K562 (cell line): ENCODE results near the gene ZAP70. TPM values are rescaled to one million over a fixed set of nuclear protein-coding genes. Genes with fewer than 3 reads are reported as not detected.

Experiments used
- ARNT ChIP-seq, 2 experiments: fragments of 450-650 bp; IDR thresholded peaks; 2 replicates each; pipeline ENCODE4 v1.6.1; 2016; ENCODE audit warnings: mild to moderate bottlenecking in 1 of 2
- CHD1 ChIP-seq: fragments of 200-600 bp; sonication (generic); IDR thresholded peaks from one replicate; pipeline ENCODE4 v1.6.1; 2012; ENCODE audit warnings: mild to moderate bottlenecking, moderate library complexity, low read length, inconsistent platforms
- FIP1L1 ChIP-seq: fragments of 200-400 bp; formaldehyde crosslinking; IDR thresholded peaks from 2 replicates; pipeline ENCODE4 v1.6.1; 2018; ENCODE audit warnings: mild to moderate bottlenecking, low read depth, low read length; ENCODE audit not compliant: poor library complexity, severe bottlenecking
- NR3C1 ChIP-seq: sonication (generic); formaldehyde crosslinking; IDR thresholded peaks from 2 replicates; pipeline ENCODE4 v1.8.1; 2022; ENCODE audit warnings: missing genetic modification reagents
- RB1 ChIP-seq: fragments of 450-650 bp; IDR thresholded peaks from 2 replicates; pipeline ENCODE4 v1.6.1; 2017; ENCODE audit warnings: low read depth, mild to moderate bottlenecking
- RBBP5 ChIP-seq: fragments of 200-600 bp; sonication (generic); IDR thresholded peaks from 2 replicates; pipeline ENCODE4 v1.6.1; 2012; ENCODE audit warnings: borderline replicate concordance, mild to moderate bottlenecking, low read length, control low read depth, inconsistent platforms; ENCODE audit not compliant: insufficient read depth, poor library complexity, severe bottlenecking
- TAF7 ChIP-seq: fragments of 450-650 bp; IDR thresholded peaks from 2 replicates; pipeline ENCODE4 v1.6.1; 2016; ENCODE audit warnings: missing genetic modification characterization, missing compliant biosample characterization
- ZNF232 ChIP-seq: sonication (generic); formaldehyde crosslinking; IDR thresholded peaks from 2 replicates; pipeline ENCODE4 v1.8.0; 2022; ENCODE audit warnings: mild to moderate bottlenecking, missing genetic modification reagents
- ZNF324 ChIP-seq: fragments of 250-450 bp; sonication (Bioruptor Pico); IDR thresholded peaks from 2 replicates; pipeline ENCODE4 v1.4.0; 2020; ENCODE audit warnings: mild to moderate bottlenecking
- ZNF583 ChIP-seq: fragments of 250-450 bp; sonication (Bioruptor Pico); IDR thresholded peaks from 2 replicates; pipeline ENCODE4 v1.4.0; 2020
- ZNF609 ChIP-seq: sonication (generic); formaldehyde crosslinking; IDR thresholded peaks from 2 replicates; pipeline ENCODE4 v1.8.1; 2023; ENCODE audit warnings: missing genetic modification reagents, mild to moderate bottlenecking, borderline replicate concordance
- ZNF75A ChIP-seq: fragments of 450-650 bp; formaldehyde crosslinking; IDR thresholded peaks from 2 replicates; pipeline ENCODE4 v1.4.0; 2020; ENCODE audit warnings: mild to moderate bottlenecking
- polyA plus RNA-seq, 8 experiments: library from polyadenylated mRNA; depleted of rRNA in 4 of 8; stranded (reverse) in 5 of 8; unstranded in 3 of 8; fragments of >200 nt; fragmentation: Nextera tagmentation in 2 of 8; fragmentation: Illumina TruSeq in 1 of 8; extraction: Ambion mirVana in 2 of 8; extraction: Trizol in 1 of 8; gene quantifications; 2 replicates each; pipeline versions ENCODE4 v1.2.1 to v1.2.3, GENCODE V29; 2011 to 2014; ENCODE audit warnings: inconsistent platforms in 1 of 8, missing spikeins in 1 of 8
- total RNA-seq, 7 experiments: library from RNA; depleted of rRNA in 6 of 7; stranded (reverse); fragments of >200 nt in 6 of 7; fragmentation: Illumina TruSeq in 2 of 7; extraction: Trizol in 2 of 7; gene quantifications; 2 replicates each; pipeline versions ENCODE4 v1.2.1 to v1.2.3, GENCODE V29; 2011 to 2021; ENCODE audit warnings: low replicate concordance in 1 of 7
- TF ChIP-seq, protein P1 (sequence below): fragments of 250-450 bp; sonication (Bioruptor Pico); IDR thresholded peaks from 2 replicates; pipeline ENCODE4 v1.4.0; 2020
- TF ChIP-seq, protein P2 (sequence below): IDR thresholded peaks from 2 replicates; pipeline ENCODE4 v1.6.1; 2012; ENCODE audit warnings: low read depth, low read length, improper control_type of control experiment, borderline replicate concordance

The ZAP70 gene
- total and polyA plus RNA-seq, 9 of the 15 experiments (the other 6 are each of a cell fraction or from before 2014, with no cell fraction given) = 0.06 to 0.80 (median 0.21) TPM; not detected in 1

- peak; percentile 20 for TF ChIP-seq RBBP5
- peak; percentile 90 for TF ChIP-seq RB1
- peak in 1 of 2 experiments; percentile 14; a peak in 1 of 4 replicates for TF ChIP-seq ARNT (IDR thresholded peaks at IDR 0.05)
- no peak for TF ChIP-seq ZNF583 (CRISPR knock-in tag)
- TF ChIP-seq, protein P1, sequence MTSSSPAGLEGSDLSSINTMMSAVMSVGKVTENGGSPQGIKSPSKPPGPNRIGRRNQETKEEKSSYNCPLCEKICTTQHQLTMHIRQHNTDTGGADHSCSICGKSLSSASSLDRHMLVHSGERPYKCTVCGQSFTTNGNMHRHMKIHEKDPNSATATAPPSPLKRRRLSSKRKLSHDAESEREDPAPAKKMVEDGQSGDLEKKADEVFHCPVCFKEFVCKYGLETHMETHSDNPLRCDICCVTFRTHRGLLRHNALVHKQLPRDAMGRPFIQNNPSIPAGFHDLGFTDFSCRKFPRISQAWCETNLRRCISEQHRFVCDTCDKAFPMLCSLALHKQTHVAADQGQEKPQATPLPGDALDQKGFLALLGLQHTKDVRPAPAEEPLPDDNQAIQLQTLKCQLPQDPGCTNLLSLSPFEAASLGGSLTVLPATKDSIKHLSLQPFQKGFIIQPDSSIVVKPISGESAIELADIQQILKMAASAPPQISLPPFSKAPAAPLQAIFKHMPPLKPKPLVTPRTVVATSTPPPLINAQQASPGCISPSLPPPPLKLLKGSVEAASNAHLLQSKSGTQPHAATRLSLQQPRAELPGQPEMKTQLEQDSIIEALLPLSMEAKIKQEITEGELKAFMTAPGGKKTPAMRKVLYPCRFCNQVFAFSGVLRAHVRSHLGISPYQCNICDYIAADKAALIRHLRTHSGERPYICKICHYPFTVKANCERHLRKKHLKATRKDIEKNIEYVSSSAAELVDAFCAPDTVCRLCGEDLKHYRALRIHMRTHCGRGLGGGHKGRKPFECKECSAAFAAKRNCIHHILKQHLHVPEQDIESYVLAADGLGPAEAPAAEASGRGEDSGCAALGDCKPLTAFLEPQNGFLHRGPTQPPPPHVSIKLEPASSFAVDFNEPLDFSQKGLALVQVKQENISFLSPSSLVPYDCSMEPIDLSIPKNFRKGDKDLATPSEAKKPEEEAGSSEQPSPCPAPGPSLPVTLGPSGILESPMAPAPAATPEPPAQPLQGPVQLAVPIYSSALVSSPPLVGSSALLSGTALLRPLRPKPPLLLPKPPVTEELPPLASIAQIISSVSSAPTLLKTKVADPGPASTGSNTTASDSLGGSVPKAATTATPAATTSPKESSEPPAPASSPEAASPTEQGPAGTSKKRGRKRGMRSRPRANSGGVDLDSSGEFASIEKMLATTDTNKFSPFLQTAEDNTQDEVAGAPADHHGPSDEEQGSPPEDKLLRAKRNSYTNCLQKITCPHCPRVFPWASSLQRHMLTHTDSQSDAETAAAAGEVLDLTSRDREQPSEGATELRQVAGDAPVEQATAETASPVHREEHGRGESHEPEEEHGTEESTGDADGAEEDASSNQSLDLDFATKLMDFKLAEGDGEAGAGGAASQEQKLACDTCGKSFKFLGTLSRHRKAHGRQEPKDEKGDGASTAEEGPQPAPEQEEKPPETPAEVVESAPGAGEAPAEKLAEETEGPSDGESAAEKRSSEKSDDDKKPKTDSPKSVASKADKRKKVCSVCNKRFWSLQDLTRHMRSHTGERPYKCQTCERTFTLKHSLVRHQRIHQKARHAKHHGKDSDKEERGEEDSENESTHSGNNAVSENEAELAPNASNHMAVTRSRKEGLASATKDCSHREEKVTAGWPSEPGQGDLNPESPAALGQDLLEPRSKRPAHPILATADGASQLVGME = no peak
- TF ChIP-seq ZNF75A (CRISPR knock-in tag) = 0 out of 2 replicates have a peak, but pooled peaks have one; percentile 13
- TF ChIP-seq ZNF232 (CRISPR knock-in tag) = no peak
- TF ChIP-seq ZNF324 (CRISPR knock-in tag) = no peak
- TF ChIP-seq CHD1 = peak; percentile 31
- TF ChIP-seq, protein P2, sequence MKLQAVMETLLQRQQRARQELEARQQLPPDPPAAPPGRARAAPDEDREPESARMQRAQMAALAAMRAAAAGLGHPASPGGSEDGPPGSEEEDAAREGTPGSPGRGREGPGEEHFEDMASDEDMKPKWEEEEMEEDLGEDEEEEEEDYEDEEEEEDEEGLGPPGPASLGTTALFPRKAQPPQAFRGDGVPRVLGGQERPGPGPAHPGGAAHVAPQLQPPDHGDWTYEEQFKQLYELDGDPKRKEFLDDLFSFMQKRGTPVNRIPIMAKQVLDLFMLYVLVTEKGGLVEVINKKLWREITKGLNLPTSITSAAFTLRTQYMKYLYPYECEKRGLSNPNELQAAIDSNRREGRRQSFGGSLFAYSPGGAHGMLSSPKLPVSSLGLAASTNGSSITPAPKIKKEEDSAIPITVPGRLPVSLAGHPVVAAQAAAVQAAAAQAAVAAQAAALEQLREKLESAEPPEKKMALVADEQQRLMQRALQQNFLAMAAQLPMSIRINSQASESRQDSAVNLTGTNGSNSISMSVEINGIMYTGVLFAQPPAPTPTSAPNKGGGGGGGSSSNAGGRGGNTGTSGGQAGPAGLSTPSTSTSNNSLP = 0 out of 2 replicates have a peak, but pooled peaks have one; percentile 18
- TF ChIP-seq TAF7 (tag) = peak; percentile 26; the same call in 1 of the 2 replicates
- TF ChIP-seq NR3C1 (CRISPR knock-in tag) = no peak
- TF ChIP-seq ZNF609 (CRISPR knock-in tag) = no peak
- TF ChIP-seq FIP1L1 = no peak
Observed at GRCh38 chr2:97663962-97664635, 49.3 kb upstream of the ZAP70 start, which contains the start of gene ACTR1B (continued).
